Activated CD8-positive, alpha-beta T cell treated with anti-CD3 and anti-CD28 coated beads, Interleukin-2, amount 10 ng/mL, durations not matched to agents 7 days and 5 days (primary cell): Measurements from ENCODE around the gene RBM43. TPM values are rescaled to one million over a fixed set of nuclear protein-coding genes. Genes with fewer than 3 reads are reported as not detected.
"Not testable (repeated sequence)": the region's sequence is repeated elsewhere in the genome, so short reads cannot be mapped to it uniquely, and the experiment has no call there.

Experiments used
- ATAC-seq: fragments of 150-1000 bp; cut with Tn5 transposase; one replicate; pipeline ENCODE4 v1.10.0; 2021; ENCODE audit warnings: moderate library complexity
- CTCF ChIA-PET: fragments of 350-600 bp; sonication (Branson Sonifier 250); formaldehyde crosslinking; loops from one replicate; lab custom pipeline; 2021; ENCODE audit warnings: antibody characterized with exemption; lab: Charles Lee
- POLR2A ChIA-PET: fragments of 350-600 bp; sonication (Branson Sonifier 250); formaldehyde crosslinking; loops from one replicate; lab custom pipeline; 2021; ENCODE audit warnings: antibody characterized with exemption; lab: Charles Lee
- DNase-seq: peaks from one replicate; pipeline ENCODE4 v3.0.0-alpha.2; 2020
- H3K27ac Mint-ChIP-seq: one replicate; pipeline ENCODE4 v1.8.0; 2021; ENCODE audit warnings: mild to moderate bottlenecking, mixed read lengths
- H3K27me3 Mint-ChIP-seq: one replicate; pipeline ENCODE4 v1.8.0; 2021; ENCODE audit warnings: low read depth, mixed read lengths
- H3K36me3 Mint-ChIP-seq: one replicate; pipeline ENCODE4 v1.8.0; 2021; ENCODE audit warnings: low read depth, mixed read lengths
- H3K4me1 Mint-ChIP-seq: one replicate; pipeline ENCODE4 v1.8.0; 2021; ENCODE audit warnings: low read depth, mixed read lengths
- H3K4me3 Mint-ChIP-seq: one replicate; pipeline ENCODE4 v1.8.0; 2021; ENCODE audit warnings: mild to moderate bottlenecking, mixed read lengths
- H3K9me3 Mint-ChIP-seq: one replicate; pipeline ENCODE4 v1.8.0; 2022; ENCODE audit warnings: mixed read lengths; ENCODE audit not compliant: insufficient read depth
- total RNA-seq, 2 experiments: library from RNA; stranded (reverse); gene quantifications; one replicate each; pipeline ENCODE4 v1.2.3, GENCODE V29; 2021

The RBM43 gene
- total RNA-seq, 2 experiments from 2014 or later: 4.4 to 4.9 TPM

- ATAC-seq (no peak), DNase-seq (no peak)
- Mint-ChIP-seq H3K27ac (no peak overlapping the region), H3K27me3 (no peaks in the 10 kb centered on the region), H3K4me3 (no peak overlapping the region), H3K4me1 (no peaks in the 10 kb centered on the region), H3K9me3 (peaks cover 13% of the 10 kb centered on the region), H3K36me3 (peaks cover 7% of the 10 kb centered on the region)
- POLR2A ChIA-PET: no interaction called here
- CTCF ChIA-PET: no interaction called here
These were observed 18.2 kb downstream of the RBM43 start for GRCh38 chr2:151243468-151243867.

DNA sequence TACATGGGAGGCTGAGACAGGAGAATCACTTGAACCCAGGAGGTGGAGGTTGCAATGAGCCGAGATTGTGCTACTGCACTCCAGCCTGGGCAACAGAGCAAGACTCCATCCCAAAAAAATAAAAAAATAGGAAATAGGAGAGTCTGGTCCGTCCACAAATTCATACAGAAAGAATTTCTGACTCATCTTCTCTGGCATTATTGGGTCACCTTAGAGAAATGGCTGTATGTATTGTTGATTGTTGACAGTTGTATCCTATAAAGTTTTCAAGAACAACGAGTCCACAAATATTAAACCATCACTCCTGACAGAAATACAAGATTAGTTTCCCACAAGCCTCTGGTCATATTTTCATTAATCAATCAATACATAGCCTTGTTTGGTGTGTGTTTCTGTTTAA is 20.4 kb downstream of the RBM43 start:
- no peaks in the 10 kb centered on the region for H3K36me3 Mint-ChIP-seq
- ATAC-seq: no peak
- ChIA-PET CTCF (no interaction called here), POLR2A (no interaction called here)
- H3K27ac Mint-ChIP-seq: no peak overlapping the region
- H3K27me3 Mint-ChIP-seq: no peaks in the 10 kb centered on the region
- H3K4me3 Mint-ChIP-seq: no peak overlapping the region
- H3K9me3 Mint-ChIP-seq: peaks cover 7% of the 10 kb centered on the region
- H3K4me1 Mint-ChIP-seq: no peaks in the 10 kb centered on the region
- no peak for DNase-seq

DNA sequence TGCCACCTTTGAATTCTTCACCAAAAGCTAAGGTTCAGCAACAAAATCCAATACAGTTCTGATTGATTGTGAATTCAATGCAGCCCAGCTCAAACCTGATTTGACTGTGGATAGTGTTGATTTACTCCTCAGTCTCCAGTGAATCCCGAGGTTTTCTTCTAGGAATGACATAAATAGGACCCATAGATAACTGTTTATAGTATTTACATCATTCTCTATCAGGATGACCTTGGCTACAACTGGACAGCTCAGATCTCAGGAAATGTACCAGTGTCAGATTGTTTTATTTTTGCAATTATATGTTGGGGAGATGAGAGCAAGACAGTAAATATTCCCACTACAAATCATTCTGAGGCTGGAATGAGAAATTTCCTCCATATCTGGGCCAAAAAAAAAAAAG is 21.2 kb downstream of the RBM43 start:
- CTCF ChIA-PET: interaction anchor here (0.8 to 3.1 kb wide), 3 partner anchors 8 to 1643 kb away, joined by 3 to 28 read pairs (median 5); no protein-coding TSS in a partner anchor
- POLR2A ChIA-PET: interaction anchor here (1.3 kb wide), 1 partner anchor 49 kb away, joined by 3 read pairs; the partner anchor contains the start of gene NMI
- Mint-ChIP-seq H3K27ac (no peak overlapping the region), H3K4me3 (no peak overlapping the region), H3K36me3 (no peaks in the 10 kb centered on the region), H3K4me1 (no peaks in the 10 kb centered on the region), H3K27me3 (no peaks in the 10 kb centered on the region), H3K9me3 (peaks cover 2% of the 10 kb centered on the region)
- ATAC-seq (no peak), DNase-seq (no peak)

DNA sequence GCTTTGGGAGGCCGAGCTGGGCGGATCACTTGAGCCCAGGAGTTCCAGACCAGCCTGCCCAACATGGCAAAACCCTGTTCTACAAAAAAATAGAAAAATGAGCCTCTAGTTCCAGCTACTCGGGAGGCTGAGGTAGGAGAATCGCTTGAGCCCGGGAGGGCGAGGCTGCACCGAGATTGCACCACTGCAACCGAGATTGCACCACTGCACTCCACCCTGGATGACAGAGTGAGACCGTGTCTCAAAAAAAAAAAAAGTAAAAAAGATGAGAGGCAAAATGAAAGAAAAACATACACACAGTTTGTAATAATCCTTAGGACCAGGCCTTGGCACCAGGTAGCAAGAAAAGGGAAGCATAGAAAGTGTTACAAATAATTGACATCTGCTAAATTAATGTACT is 22.0 kb downstream of the RBM43 start:
- Mint-ChIP-seq H3K36me3 (no peaks in the 10 kb centered on the region), H3K4me1 (no peaks in the 10 kb centered on the region), H3K9me3 (no peaks in the 10 kb centered on the region), H3K27ac (no peak overlapping the region), H3K4me3 (no peak overlapping the region), H3K27me3 (peaks cover 6% of the 10 kb centered on the region)
- no peak for DNase-seq
- ATAC-seq: no peak
- ChIA-PET POLR2A (interaction anchor here (0.6 to 1.3 kb wide), 2 partner anchors 50 to 188 kb away, joined by 3 read pairs; partner anchors contain the start of gene NMI), CTCF (interaction anchor here (0.7 to 3.1 kb wide), 29 partner anchors 9 to 1667 kb away, joined by 3 to 28 read pairs (median 4); no protein-coding TSS in a partner anchor)

GRCh38 chr2:151238527-151239487 is 22.9 kb downstream of the RBM43 start:
- H3K27me3 Mint-ChIP-seq: peaks cover 6% of the 10 kb centered on the region
- H3K27ac Mint-ChIP-seq: no peak overlapping the region
- DNase-seq: peak; percentile 49
- no peaks in the 10 kb centered on the region for H3K9me3 Mint-ChIP-seq
- ChIA-PET POLR2A (interaction anchor here (0.6 kb wide), 1 partner anchor 187 kb away, joined by 3 read pairs; no protein-coding TSS in a partner anchor), CTCF (interaction anchor here (0.7 to 3.1 kb wide), 33 partner anchors 9 to 1666 kb away, joined by 3 to 28 read pairs (median 4); no protein-coding TSS in a partner anchor)
- H3K4me1 Mint-ChIP-seq: no peaks in the 10 kb centered on the region
- peak; percentile 63 for ATAC-seq
- no peaks in the 10 kb centered on the region for H3K36me3 Mint-ChIP-seq
- H3K4me3 Mint-ChIP-seq: no peak overlapping the region

DNA sequence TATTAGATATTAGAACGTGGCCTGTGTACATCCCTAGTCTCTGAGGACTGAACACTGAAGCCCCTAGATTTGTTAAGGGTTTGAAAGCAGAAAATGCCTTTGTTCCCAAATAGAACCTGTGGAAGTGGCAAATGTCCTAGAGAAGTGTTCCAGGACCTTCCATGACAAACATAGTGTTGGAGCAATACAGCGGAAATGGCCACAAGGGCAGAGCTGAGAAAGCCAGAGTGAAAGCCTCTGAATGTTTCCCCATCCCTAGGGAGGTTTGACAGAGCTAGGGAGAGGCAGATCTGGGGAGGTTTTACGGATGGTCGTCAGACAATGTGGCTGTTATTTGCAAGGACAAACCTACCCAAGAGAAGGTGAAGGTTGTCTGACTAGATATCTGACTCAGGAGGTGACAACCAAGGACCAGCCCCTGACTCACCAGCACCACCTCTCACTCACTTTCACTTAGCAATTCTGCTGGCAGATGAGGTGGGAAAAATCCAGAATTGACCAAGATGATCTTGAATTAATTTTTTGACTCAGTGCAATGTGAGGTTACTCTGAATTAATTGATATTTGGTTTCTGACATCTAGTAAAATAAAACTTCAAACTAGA is 24.1 kb downstream of the RBM43 start:
- Mint-ChIP-seq H3K4me3 (no peak overlapping the region), H3K9me3 (no peaks in the 10 kb centered on the region), H3K4me1 (no peaks in the 10 kb centered on the region), H3K36me3 (no peaks in the 10 kb centered on the region), H3K27ac (no peak overlapping the region), H3K27me3 (peaks cover 13% of the 10 kb centered on the region)
- ATAC-seq (no peak), DNase-seq (no peak)
- CTCF ChIA-PET: interaction anchor here (3.1 kb wide), 1 partner anchor 1641 kb away, joined by 28 read pairs; no protein-coding TSS in a partner anchor
- POLR2A ChIA-PET: no interaction called here

DNA sequence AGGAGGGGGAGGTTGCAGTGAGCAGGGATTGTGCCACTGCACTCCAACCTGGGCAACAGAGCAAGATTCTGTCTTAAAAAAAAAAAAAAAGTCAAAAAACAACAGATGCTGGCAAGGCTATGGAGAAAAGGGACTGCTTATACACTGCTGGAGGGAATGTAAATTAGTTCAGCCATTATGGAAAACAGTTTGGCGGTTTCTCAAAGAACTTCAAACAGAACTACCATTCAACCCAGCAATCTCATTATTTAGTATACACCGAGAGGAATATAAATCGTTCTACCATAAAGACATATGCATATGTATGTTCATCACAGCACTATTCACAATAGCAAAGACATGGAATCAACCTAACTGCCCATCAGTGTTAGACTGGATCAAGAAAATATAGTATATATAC is 27.9 kb downstream of the RBM43 start:
- H3K27ac Mint-ChIP-seq, CTCF ChIA-PET, H3K36me3 Mint-ChIP-seq, DNase-seq, H3K9me3 Mint-ChIP-seq, POLR2A ChIA-PET, H3K4me3 Mint-ChIP-seq, H3K4me1 Mint-ChIP-seq, ATAC-seq: not testable (repeated sequence)
- peaks cover 36% of the 10 kb centered on the region for H3K27me3 Mint-ChIP-seq

DNA sequence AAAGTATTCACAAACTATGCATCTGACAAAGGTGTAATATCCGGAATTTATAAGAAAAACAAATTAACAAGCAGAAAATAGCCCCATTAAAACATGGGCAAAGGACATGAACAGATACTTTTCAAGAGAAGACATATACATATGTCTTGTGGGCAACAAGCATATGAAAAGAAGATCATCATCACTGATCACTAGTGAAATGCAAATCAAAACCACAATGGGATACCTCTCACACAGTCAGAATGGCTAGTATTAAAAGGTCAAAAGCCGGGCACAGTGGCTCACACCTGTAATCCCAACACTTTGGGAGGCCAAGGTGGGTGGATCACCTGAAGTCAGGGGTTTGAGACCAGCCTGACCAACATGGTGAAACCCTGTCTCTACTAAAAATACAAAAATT is 28.4 kb downstream of the RBM43 start:
- CTCF ChIA-PET: not testable (repeated sequence)

GRCh38 chr2:151230627-151231140 is 31.0 kb downstream of the RBM43 start:
- H3K27ac Mint-ChIP-seq: no peak overlapping the region
- ChIA-PET POLR2A (no interaction called here), CTCF (interaction anchor here (0.9 kb wide), 1 partner anchor 11 kb away, joined by 3 read pairs; no protein-coding TSS in a partner anchor)
- H3K4me1 Mint-ChIP-seq: no peaks in the 10 kb centered on the region
- no peak overlapping the region for H3K4me3 Mint-ChIP-seq
- no peak for ATAC-seq
- no peak for DNase-seq
- H3K9me3 Mint-ChIP-seq: no peaks in the 10 kb centered on the region
- H3K27me3 Mint-ChIP-seq: peaks cover 41% of the 10 kb centered on the region
- H3K36me3 Mint-ChIP-seq: no peaks in the 10 kb centered on the region

More for the DNA sequence above, 28.4 kb downstream of the RBM43 start:
- POLR2A ChIA-PET, H3K4me1 Mint-ChIP-seq, H3K4me3 Mint-ChIP-seq, H3K36me3 Mint-ChIP-seq, DNase-seq, ATAC-seq, H3K9me3 Mint-ChIP-seq, H3K27ac Mint-ChIP-seq: not testable (repeated sequence)
- peaks cover 38% of the 10 kb centered on the region for H3K27me3 Mint-ChIP-seq

- POLR2A ChIA-PET: no interaction called here
- no peaks in the 10 kb centered on the region for H3K4me1 Mint-ChIP-seq
- no peak overlapping the region for H3K27ac Mint-ChIP-seq
- CTCF ChIA-PET: interaction anchor here (1.9 kb wide), 1 partner anchor 10 kb away, joined by 7 read pairs; no protein-coding TSS in a partner anchor
- no peaks in the 10 kb centered on the region for H3K36me3 Mint-ChIP-seq
- H3K27me3 Mint-ChIP-seq: peaks cover 36% of the 10 kb centered on the region
- no peak overlapping the region for H3K4me3 Mint-ChIP-seq
- H3K9me3 Mint-ChIP-seq: no peaks in the 10 kb centered on the region
- ATAC-seq: no peak
- DNase-seq: no peak
These were observed 32.7 kb downstream of the RBM43 start for GRCh38 chr2:151228847-151229512.

DNA sequence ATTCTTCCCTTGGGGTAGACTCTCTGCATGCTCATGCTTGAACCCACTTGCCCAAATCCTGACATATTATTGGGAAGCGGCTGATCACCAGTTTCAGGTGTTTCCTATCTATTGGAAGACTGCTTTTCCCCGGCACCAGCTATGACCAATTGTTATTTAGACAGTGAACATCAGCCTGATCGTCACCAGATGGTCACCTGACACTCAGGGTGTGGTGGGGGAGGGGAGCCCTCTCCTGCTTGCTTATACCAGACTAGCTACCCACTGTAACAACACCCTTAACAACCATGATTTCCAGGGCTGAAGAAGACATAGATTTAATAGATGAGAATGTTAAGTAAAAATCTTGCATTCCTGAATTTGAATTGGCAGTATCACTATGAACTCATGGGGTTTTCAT is 44.3 kb downstream of the RBM43 start:
- DNase-seq (no peak), ATAC-seq (no peak)
- H3K27me3 Mint-ChIP-seq: peaks cover 4% of the 10 kb centered on the region
- ChIA-PET CTCF (interaction anchor here (0.6 kb wide), 1 partner anchor 21 kb away, joined by 3 read pairs; no protein-coding TSS in a partner anchor), POLR2A (no interaction called here)
- no peaks in the 10 kb centered on the region for H3K4me1 Mint-ChIP-seq
- no peak overlapping the region for H3K27ac Mint-ChIP-seq
- H3K4me3 Mint-ChIP-seq: no peak overlapping the region
- H3K9me3 Mint-ChIP-seq: no peaks in the 10 kb centered on the region
- H3K36me3 Mint-ChIP-seq: no peaks in the 10 kb centered on the region
